PC-3 (cell line): ENCODE measurements around the gene HOXD4.

Source experiments
- CTCF ChIP-seq: fragments of 300-600 bp; sonication (generic); conservative IDR thresholded peaks from 2 replicates; pipeline ENCODE4 v1.5.1; 2017; ENCODE audit warnings: antibody characterized with exemption, low read depth, mild to moderate bottlenecking, low read length
- EZH2 ChIP-seq: fragments of 300-600 bp; sonication (generic); IDR thresholded peaks from one replicate; pipeline ENCODE4 v1.6.1; 2017; ENCODE audit warnings: antibody characterized with exemption, mild to moderate bottlenecking, low read length; ENCODE audit not compliant: unreplicated experiment
- EZH2phosphoT487 ChIP-seq: fragments of 300-600 bp; sonication (generic); IDR thresholded peaks from 2 replicates; pipeline ENCODE4 v1.6.1; 2018; ENCODE audit warnings: mild to moderate bottlenecking, antibody characterized with exemption, low read length, borderline replicate concordance

- TF ChIP-seq CTCF (no peak), EZH2 (no peak), EZH2phosphoT487 (no peak)
Measured at GRCh38 chr2:176173567-176174381, 22.4 kb downstream of the HOXD4 start.
